Forelimb muscle (tissue), 1 donor: ENCODE data around the gene RHNO1. TPM values are rescaled to one million over a fixed set of nuclear protein-coding genes. Genes with fewer than 3 reads are reported as not detected.

Experiments used
- DNase-seq: peaks from one replicate; pipeline ENCODE4 v3.0.0-alpha.2; 2013; ENCODE audit warnings: low read depth
- polyA plus RNA-seq: library from polyadenylated mRNA; unstranded; fragments of 120-200 nt; gene quantifications from one replicate; pipeline ENCODE4 v1.2.1, GENCODE V29; 2013; ENCODE audit not compliant: insufficient read length

The RHNO1 gene
- polyA plus RNA-seq, 1 donor: 21.3 TPM

GRCh38 chr12:2900642-2901041, 23.6 kb downstream of the RHNO1 start:
- DNase-seq: no peak

GRCh38 chr12:2902272-2902880, 25.4 kb downstream of the RHNO1 start:
- no peak for DNase-seq

GRCh38 chr12:2904260-2904659, 27.2 kb downstream of the RHNO1 start:
- no peak for DNase-seq

GRCh38 chr12:2912216-2912575, 35.2 kb downstream of the RHNO1 start:
- no peak for DNase-seq

- no peak for DNase-seq
Observed at GRCh38 chr12:2919249-2919648, 42.2 kb downstream of the RHNO1 start.

- DNase-seq: no peak
Observed at GRCh38 chr12:2922329-2922728, 45.3 kb downstream of the RHNO1 start.

- DNase-seq: no peak
Observed at GRCh38 chr12:2923057-2923456, 46.0 kb downstream of the RHNO1 start.

GRCh38 chr12:2924019-2924418, 47.0 kb downstream of the RHNO1 start:
- no peak for DNase-seq

- no peak for DNase-seq
Observed at GRCh38 chr12:2925322-2925995, 48.4 kb downstream of the RHNO1 start.

- no peak for DNase-seq
Observed at GRCh38 chr12:2930865-2931264, 53.8 kb downstream of the RHNO1 start.

- DNase-seq: no peak
Observed at GRCh38 chr12:2933586-2933985, 56.6 kb downstream of the RHNO1 start.

- no peak for DNase-seq
Observed at GRCh38 chr12:2934371-2934770, 57.3 kb downstream of the RHNO1 start.

- no peak for DNase-seq
Observed at GRCh38 chr12:2936301-2936700, 59.3 kb downstream of the RHNO1 start.

GRCh38 chr12:2937500-2937899, 60.5 kb downstream of the RHNO1 start:
- DNase-seq: no peak

Other genes starting within 250 kb of the RHNO1 start
- 41.5 TPM for gene FKBP4, start 82.3 kb upstream of the RHNO1 start, polyA plus RNA-seq
- 32.6 TPM for gene ITFG2, start 64.6 kb upstream of the RHNO1 start, polyA plus RNA-seq
- 6.2 TPM for gene NRIP2, start 42.2 kb upstream of the RHNO1 start, polyA plus RNA-seq
- 1.2 TPM for gene TEX52, start 20.2 kb upstream of the RHNO1 start, polyA plus RNA-seq
- gene FOXM1, start within 50 bp of the RHNO1 start, polyA plus RNA-seq: 13.7 TPM
- 24.1 TPM for gene TULP3, start 13.7 kb downstream of the RHNO1 start, polyA plus RNA-seq
- 99.9 TPM for gene TEAD4, start 82.2 kb downstream of the RHNO1 start, polyA plus RNA-seq
- gene TSPAN9, start 200.2 kb downstream of the RHNO1 start, polyA plus RNA-seq: 112 TPM